GM12891 (cell line): ENCODE measurements around the gene HNRNPA1.

Source experiments
- PAX5 ChIP-seq: IDR thresholded peaks from 2 replicates; pipeline ENCODE4 v1.6.1; 2011; ENCODE audit warnings: low read length, moderate library complexity, mild to moderate bottlenecking; ENCODE audit not compliant: insufficient read depth, severe bottlenecking
- POLR2A ChIP-seq: IDR thresholded peaks from 2 replicates; pipeline ENCODE4 v1.6.1; 2011; ENCODE audit warnings: low read depth, low read length, control low read depth
- POLR2AphosphoS5 ChIP-seq: IDR thresholded peaks from 2 replicates; pipeline ENCODE4 v1.6.1; 2011; ENCODE audit warnings: low read depth, low read length, control low read depth
- TAF1 ChIP-seq: IDR thresholded peaks from 2 replicates; pipeline ENCODE4 v1.6.1; 2011; ENCODE audit warnings: low read depth, low read length, control low read depth

DNA sequence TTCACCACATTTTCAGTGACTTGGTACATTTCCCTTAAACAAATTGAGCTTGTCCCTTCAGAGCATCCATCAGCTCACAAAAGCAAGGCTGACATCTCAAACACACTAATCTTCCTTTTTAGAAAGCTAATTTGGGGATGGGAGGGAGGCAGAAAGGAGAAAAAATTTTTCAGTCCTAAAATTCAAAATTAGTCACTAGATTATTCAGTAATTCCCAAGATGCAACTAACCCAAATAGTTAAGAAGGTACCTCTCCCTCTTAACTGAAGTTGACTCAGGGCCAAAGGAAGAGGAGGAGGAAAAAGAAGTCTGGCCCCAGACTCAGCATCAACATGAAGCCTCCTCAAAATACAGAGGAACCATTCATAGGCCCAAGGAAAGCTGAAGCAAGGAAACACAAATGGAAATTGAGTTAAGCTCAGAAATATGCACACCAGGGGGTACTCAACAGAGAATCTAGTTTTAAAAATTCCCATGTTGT, 22.3 kb upstream of the HNRNPA1 start:
- no peak for TF ChIP-seq POLR2A
- no peak for TF ChIP-seq POLR2AphosphoS5
- TF ChIP-seq TAF1, result no peak
- TF ChIP-seq PAX5, result no peak
